GM23338 (cell line): ENCODE results near the gene IDUA. TPM values are rescaled to one million over a fixed set of nuclear protein-coding genes. Genes with fewer than 3 reads are reported as not detected.
"Not testable (repeated sequence)": the region's sequence is repeated elsewhere in the genome, so short reads cannot be mapped to it uniquely, and the experiment has no call there.

Experiments
- ATAC-seq: fragments of 200-7000 bp; cut with Tn5 transposase; 3 replicates; pipeline ENCODE4 v1.9.1; 2020
- DNase-seq: peaks from one replicate; pipeline ENCODE4 v3.0.0-alpha.2; 2015; ENCODE audit warnings: low spot score
- H2AFZ ChIP-seq: fragments of 200-600 bp; sonication (generic); 2 replicates; pipeline ENCODE4 v1.8.0; 2016; ENCODE audit warnings: antibody characterized with exemption, mild to moderate bottlenecking, moderate library complexity
- H3F3A ChIP-seq: fragments of 200-600 bp; sonication (generic); replicated peaks from 2 replicates; pipeline ENCODE4 v1.8.0; 2017; ENCODE audit warnings: antibody characterized with exemption, mixed run types, low read depth
- H3K27ac ChIP-seq: fragments of 200-600 bp; sonication (generic); 2 replicates; pipeline ENCODE4 v1.6.1; 2016; ENCODE audit warnings: low read depth
- H3K27me3 ChIP-seq: fragments of 200-600 bp; sonication (generic); 2 replicates; pipeline ENCODE4 v1.8.0; 2016; ENCODE audit warnings: mild to moderate bottlenecking, mixed run types, moderate library complexity; ENCODE audit not compliant: insufficient read depth
- H3K36me3 ChIP-seq: fragments of 200-600 bp; sonication (generic); 2 replicates; pipeline ENCODE4 v1.8.0; 2016; ENCODE audit warnings: mild to moderate bottlenecking; ENCODE audit not compliant: insufficient read depth
- H3K4me1 ChIP-seq: fragments of 200-600 bp; sonication (generic); 2 replicates; pipeline ENCODE4 v1.8.0; 2016; ENCODE audit warnings: mild to moderate bottlenecking, moderate library complexity; ENCODE audit not compliant: insufficient read depth
- H3K4me2 ChIP-seq: fragments of 200-600 bp; sonication (generic); 2 replicates; pipeline ENCODE4 v1.7.1; 2017; ENCODE audit warnings: mixed run types
- H3K4me3 ChIP-seq: fragments of 200-600 bp; sonication (generic); 2 replicates; pipeline ENCODE4 v1.6.1; 2016; ENCODE audit warnings: mixed run types
- H3K79me2 ChIP-seq: fragments of 200-600 bp; sonication (generic); replicated peaks from 2 replicates; pipeline ENCODE4 v1.8.0; 2017; ENCODE audit warnings: mild to moderate bottlenecking; ENCODE audit not compliant: insufficient read depth
- H3K9me2 ChIP-seq: fragments of 200-600 bp; sonication (generic); 2 replicates; pipeline ENCODE4 v1.8.0; 2017; ENCODE audit not compliant: insufficient read depth
- H4K20me1 ChIP-seq: fragments of 200-600 bp; sonication (generic); replicated peaks from 2 replicates; pipeline ENCODE4 v1.8.0; 2017; ENCODE audit warnings: mild to moderate bottlenecking; ENCODE audit not compliant: insufficient read depth
- H3K27ac Mint-ChIP-seq: 2 replicates; pipeline ENCODE4 v1.8.0; 2020; ENCODE audit warnings: inconsistent platforms, mild to moderate bottlenecking, moderate library complexity, mixed read lengths
- H3K27me3 Mint-ChIP-seq: 3 replicates; pipeline ENCODE4 v1.8.0; 2022; ENCODE audit warnings: low read depth, mild to moderate bottlenecking, moderate library complexity, mixed read lengths, inconsistent platforms; ENCODE audit not compliant: insufficient read depth, poor library complexity
- H3K36me3 Mint-ChIP-seq: 3 replicates; pipeline ENCODE4 v1.8.0; 2021; ENCODE audit warnings: low read depth, mild to moderate bottlenecking, inconsistent platforms, moderate library complexity, mixed read lengths
- H3K4me1 Mint-ChIP-seq: 3 replicates; pipeline ENCODE4 v1.8.0; 2020; ENCODE audit warnings: mild to moderate bottlenecking, inconsistent platforms, mixed read lengths
- H3K4me3 Mint-ChIP-seq: 3 replicates; pipeline ENCODE4 v1.8.0; 2021; ENCODE audit warnings: moderate library complexity, mild to moderate bottlenecking, inconsistent platforms, mixed read lengths
- H3K9me3 Mint-ChIP-seq: 3 replicates; pipeline ENCODE4 v1.8.0; 2020; ENCODE audit warnings: moderate library complexity, mild to moderate bottlenecking, inconsistent platforms, mixed read lengths
- EZH2 ChIP-seq: fragments of 200-600 bp; sonication (generic); IDR thresholded peaks from one replicate; pipeline ENCODE4 v1.8.0; 2017; ENCODE audit warnings: antibody characterized with exemption, mild to moderate bottlenecking, low read depth; ENCODE audit not compliant: unreplicated experiment
- EZH2phosphoT487 ChIP-seq: fragments of 200-600 bp; sonication (generic); IDR thresholded peaks from one replicate; pipeline ENCODE4 v1.8.1; 2018; ENCODE audit warnings: antibody characterized with exemption; ENCODE audit not compliant: unreplicated experiment
- JUNB ChIP-seq: IDR thresholded peaks from one replicate; pipeline ENCODE4 v1.6.1; 2016; ENCODE audit warnings: antibody characterized with exemption; ENCODE audit not compliant: unreplicated experiment
- ZNF114 ChIP-seq: fragments of 250-450 bp; sonication (Bioruptor Pico); IDR thresholded peaks from 2 replicates; pipeline ENCODE4 v1.5.0; 2020; ENCODE audit warnings: mild to moderate bottlenecking, moderate library complexity
- polyA plus RNA-seq: library from polyadenylated mRNA; unstranded; fragments of >200 nt; fragmentation: Nextera tagmentation; extraction: Ambion mirVana; gene quantifications from 2 replicates; pipeline ENCODE4 v1.2.1, GENCODE V29; 2016
- total RNA-seq: library from RNA; depleted of rRNA; stranded (reverse); fragments of >200 nt; shearing (Covaris generic); gene quantifications from 2 replicates; pipeline ENCODE4 v1.2.3, GENCODE V29; 2014
- TF ChIP-seq, protein P1 (sequence below), 2 experiments: fragments of 200-600 bp in 1 of 2; sonication (generic) in 1 of 2; conservative IDR thresholded peaks; 2 replicates each; pipeline versions ENCODE4 v1.5.1 to v1.6.1; 2016 to 2017; ENCODE audit warnings: antibody characterized with exemption in 2 of 2, low read depth in 2 of 2, mild to moderate bottlenecking in 2 of 2, moderate library complexity in 1 of 2
- TF ChIP-seq, protein P2 (sequence below): IDR thresholded peaks from 2 replicates; pipeline ENCODE4 v1.6.1; 2016; ENCODE audit warnings: antibody characterized with exemption

Gene IDUA
- total and polyA plus RNA-seq, 2 experiments from 2014 or later, result 1.3 to 6.1 TPM

DNA sequence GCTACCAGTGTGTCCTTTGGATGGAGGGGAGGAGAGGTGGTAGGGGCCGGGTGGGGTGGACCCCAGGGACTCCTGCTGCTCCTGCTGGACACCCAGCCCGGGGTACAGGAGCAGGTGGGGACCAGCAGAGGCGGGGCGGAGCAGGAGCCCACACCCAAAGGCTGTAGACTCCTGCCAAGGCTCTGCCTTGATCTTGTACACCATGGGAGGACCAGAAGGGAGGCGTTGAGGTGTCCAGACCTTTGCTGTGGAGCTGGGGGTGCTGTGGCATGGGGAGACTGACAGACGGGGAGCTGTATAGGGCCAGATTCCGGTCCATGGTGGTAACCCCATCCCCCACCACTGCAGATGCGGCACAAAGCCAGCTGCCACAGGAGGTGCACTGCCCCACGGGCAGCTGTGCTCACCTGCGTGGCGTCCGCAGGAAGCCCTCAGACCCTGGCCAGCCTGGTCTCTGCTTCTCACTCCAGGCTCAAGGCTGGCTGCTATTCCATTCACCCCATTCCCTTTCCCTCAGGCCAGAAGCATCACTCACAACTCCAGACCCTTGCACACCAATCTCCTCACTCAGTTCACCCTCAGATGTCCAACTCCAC is 11.3 kb downstream of the IDUA start:
- peaks cover 60% of the 10 kb centered on the region for H3K27me3 Mint-ChIP-seq
- no peaks in the 10 kb centered on the region for H3K36me3 Mint-ChIP-seq
- no peak overlapping the region for H3K27ac Mint-ChIP-seq
- no peak overlapping the region for H3K27ac ChIP-seq
- H3K36me3 ChIP-seq, result no peaks in the 10 kb centered on the region
- no peak for TF ChIP-seq ZNF114 (CRISPR knock-in tag)
- no peak for TF ChIP-seq JUNB
- TF ChIP-seq EZH2phosphoT487, result no peak
- TF ChIP-seq, protein P1, sequence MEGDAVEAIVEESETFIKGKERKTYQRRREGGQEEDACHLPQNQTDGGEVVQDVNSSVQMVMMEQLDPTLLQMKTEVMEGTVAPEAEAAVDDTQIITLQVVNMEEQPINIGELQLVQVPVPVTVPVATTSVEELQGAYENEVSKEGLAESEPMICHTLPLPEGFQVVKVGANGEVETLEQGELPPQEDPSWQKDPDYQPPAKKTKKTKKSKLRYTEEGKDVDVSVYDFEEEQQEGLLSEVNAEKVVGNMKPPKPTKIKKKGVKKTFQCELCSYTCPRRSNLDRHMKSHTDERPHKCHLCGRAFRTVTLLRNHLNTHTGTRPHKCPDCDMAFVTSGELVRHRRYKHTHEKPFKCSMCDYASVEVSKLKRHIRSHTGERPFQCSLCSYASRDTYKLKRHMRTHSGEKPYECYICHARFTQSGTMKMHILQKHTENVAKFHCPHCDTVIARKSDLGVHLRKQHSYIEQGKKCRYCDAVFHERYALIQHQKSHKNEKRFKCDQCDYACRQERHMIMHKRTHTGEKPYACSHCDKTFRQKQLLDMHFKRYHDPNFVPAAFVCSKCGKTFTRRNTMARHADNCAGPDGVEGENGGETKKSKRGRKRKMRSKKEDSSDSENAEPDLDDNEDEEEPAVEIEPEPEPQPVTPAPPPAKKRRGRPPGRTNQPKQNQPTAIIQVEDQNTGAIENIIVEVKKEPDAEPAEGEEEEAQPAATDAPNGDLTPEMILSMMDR (conservative IDR thresholded peaks at IDR 0.05; ENCODE audit: low read depth in 2 of 2), result no peak
- TF ChIP-seq, protein P2, sequence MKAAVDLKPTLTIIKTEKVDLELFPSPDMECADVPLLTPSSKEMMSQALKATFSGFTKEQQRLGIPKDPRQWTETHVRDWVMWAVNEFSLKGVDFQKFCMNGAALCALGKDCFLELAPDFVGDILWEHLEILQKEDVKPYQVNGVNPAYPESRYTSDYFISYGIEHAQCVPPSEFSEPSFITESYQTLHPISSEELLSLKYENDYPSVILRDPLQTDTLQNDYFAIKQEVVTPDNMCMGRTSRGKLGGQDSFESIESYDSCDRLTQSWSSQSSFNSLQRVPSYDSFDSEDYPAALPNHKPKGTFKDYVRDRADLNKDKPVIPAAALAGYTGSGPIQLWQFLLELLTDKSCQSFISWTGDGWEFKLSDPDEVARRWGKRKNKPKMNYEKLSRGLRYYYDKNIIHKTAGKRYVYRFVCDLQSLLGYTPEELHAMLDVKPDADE, result no peak
- peak; percentile 4 for TF ChIP-seq EZH2
- no peaks in the 10 kb centered on the region for H3K9me2 ChIP-seq
- no peak for ATAC-seq
- H3K79me2 ChIP-seq, result no peaks in the 10 kb centered on the region
- H2AFZ ChIP-seq, result no peak overlapping the region
- H3K4me1 ChIP-seq, result no peaks in the 10 kb centered on the region; the same call in 1 of the 2 replicates
- peaks cover 2% of the 10 kb centered on the region; the same call in 2 of the 3 replicates for H3K9me3 Mint-ChIP-seq
- peak overlapping the region; percentile 80 for H3K4me2 ChIP-seq
- peaks cover 74% of the 10 kb centered on the region for H3K27me3 ChIP-seq
- peak overlapping the region; percentile 38; the same call in 1 of the 3 replicates for H3K4me3 Mint-ChIP-seq
- H3K4me1 Mint-ChIP-seq, result peaks cover 4% of the 10 kb centered on the region; the same call in 2 of the 3 replicates
- no peaks in the 10 kb centered on the region; the same call in 1 of the 2 replicates for H4K20me1 ChIP-seq
- DNase-seq, result no peak
- no peaks in the 10 kb centered on the region for H3F3A ChIP-seq
- peak overlapping the region; percentile 57 for H3K4me3 ChIP-seq

DNA sequence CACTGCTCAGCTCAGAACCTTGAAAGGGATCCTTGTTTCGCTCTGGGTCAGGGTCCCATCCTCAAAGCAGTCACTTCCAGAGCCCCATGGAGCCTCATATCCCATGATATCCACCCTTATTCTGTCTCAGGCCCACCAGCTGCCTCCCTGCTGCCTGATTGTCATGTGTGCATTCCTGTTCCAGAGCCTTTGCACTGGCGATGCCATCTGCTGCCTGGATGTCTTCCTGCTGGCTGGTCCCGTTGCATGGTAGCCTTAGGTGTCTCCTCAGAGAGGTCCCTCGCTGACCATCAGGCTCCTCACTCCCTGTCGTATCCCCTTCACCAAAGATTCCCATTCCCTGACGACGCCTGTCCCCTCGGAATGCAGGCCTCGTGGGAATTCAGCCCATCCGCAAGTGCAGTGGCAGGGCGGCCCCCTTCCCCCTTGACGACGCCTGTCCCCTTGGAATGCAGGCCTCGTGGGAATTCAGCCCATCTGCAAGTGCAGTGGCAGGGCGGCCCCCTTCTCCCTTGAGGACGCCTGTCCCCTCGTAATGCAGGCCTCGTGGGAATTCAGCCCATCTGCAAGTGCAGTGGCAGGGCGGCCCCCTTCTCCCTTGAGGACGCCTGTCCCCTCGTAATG is 12.5 kb downstream of the IDUA start:
- H3K4me3 Mint-ChIP-seq, H3K27ac ChIP-seq, H3K27ac Mint-ChIP-seq, H3K36me3 Mint-ChIP-seq, H2AFZ ChIP-seq, H3K9me2 ChIP-seq, H3K79me2 ChIP-seq, H3F3A ChIP-seq, H4K20me1 ChIP-seq, H3K4me2 ChIP-seq, H3K9me3 Mint-ChIP-seq, H3K4me1 ChIP-seq, ATAC-seq, H3K4me3 ChIP-seq, H3K4me1 Mint-ChIP-seq, DNase-seq, H3K36me3 ChIP-seq: not testable (repeated sequence)
- H3K27me3 Mint-ChIP-seq, result peaks cover 72% of the 10 kb centered on the region
- H3K27me3 ChIP-seq, result peaks cover 86% of the 10 kb centered on the region
